Measurements from ENCODE around the gene SIT1. TPM values are rescaled to one million over a fixed set of nuclear protein-coding genes. Genes with fewer than 3 reads are reported as not detected.
"Not testable (repeated sequence)": the region's sequence is repeated elsewhere in the genome, so short reads cannot be mapped to it uniquely, and the experiment has no call there.

Gene SIT1
- total RNA-seq, 1 donor from 2014 or later, result 2.5 TPM

- Histone ChIP-seq H3K4me1 (no peaks in the 10 kb centered on the region), H3K4me3 (no peak overlapping the region), H3K27me3 (no peaks in the 10 kb centered on the region), H3K27ac (no peak overlapping the region), H3K9me3 (no peaks in the 10 kb centered on the region), H3K36me3 (no peaks in the 10 kb centered on the region)
- no peak for DNase-seq (ENCODE audit: extremely low spot score in 2 of 2)
- no peak for TF ChIP-seq CTCF (IDR thresholded peaks at IDR 0.05)
- TF ChIP-seq POLR2A (IDR thresholded peaks at IDR 0.05), result no peak
- no peak for TF ChIP-seq POLR2AphosphoS5 (IDR thresholded peaks at IDR 0.05; ENCODE audit: insufficient read depth in 1 of 2, low read depth in 1 of 2)
- intact Hi-C loops (cut with DNase I), result no loop called here
These were observed 11.1 kb downstream of the SIT1 start for GRCh38 chr9:35639631-35640030.

- intact Hi-C loops (cut with DNase I); H3K4me1 ChIP-seq; H3K27me3 ChIP-seq; H3K4me3 ChIP-seq; H3K9me3 ChIP-seq; DNase-seq (ENCODE audit: extremely low spot score in 2 of 2); H3K36me3 ChIP-seq; H3K27ac ChIP-seq: not testable (repeated sequence)
These were observed 11.5 kb downstream of the SIT1 start for GRCh38 chr9:35639225-35639624.

GRCh38 chr9:35638751-35639150, 12.0 kb downstream of the SIT1 start:
- H3K36me3 ChIP-seq; H3K4me3 ChIP-seq; H3K27ac ChIP-seq; H3K4me1 ChIP-seq; H3K27me3 ChIP-seq; H3K9me3 ChIP-seq; intact Hi-C loops (cut with DNase I): not testable (repeated sequence)
- peak in 1 of 2 donors; percentile 8 for DNase-seq (ENCODE audit: extremely low spot score in 2 of 2)

GRCh38 chr9:35637427-35637955, 13.2 kb downstream of the SIT1 start:
- H3K27me3 ChIP-seq; H3K36me3 ChIP-seq; H3K9me3 ChIP-seq; H3K27ac ChIP-seq; intact Hi-C loops (cut with DNase I); H3K4me1 ChIP-seq; H3K4me3 ChIP-seq; DNase-seq (ENCODE audit: extremely low spot score in 2 of 2): not testable (repeated sequence)

- H3K27me3 ChIP-seq; H3K9me3 ChIP-seq; intact Hi-C loops (cut with DNase I); H3K36me3 ChIP-seq; H3K27ac ChIP-seq; H3K4me3 ChIP-seq; H3K4me1 ChIP-seq; DNase-seq (ENCODE audit: extremely low spot score in 2 of 2): not testable (repeated sequence)
These were observed 13.9 kb downstream of the SIT1 start for GRCh38 chr9:35636877-35637246.

- Histone ChIP-seq H3K36me3 (no peaks in the 10 kb centered on the region), H3K9me3 (no peaks in the 10 kb centered on the region), H3K4me3 (no peak overlapping the region), H3K4me1 (no peaks in the 10 kb centered on the region), H3K27me3 (no peaks in the 10 kb centered on the region), H3K27ac (no peak overlapping the region)
- TF ChIP-seq POLR2AphosphoS5 (IDR thresholded peaks at IDR 0.05; ENCODE audit: insufficient read depth in 1 of 2, low read depth in 1 of 2), result no peak
- no peak for TF ChIP-seq CTCF (IDR thresholded peaks at IDR 0.05)
- TF ChIP-seq POLR2A (IDR thresholded peaks at IDR 0.05), result no peak
- intact Hi-C loops (cut with DNase I), result no loop called here
- no peak for DNase-seq (ENCODE audit: extremely low spot score in 2 of 2)
These were observed 14.4 kb downstream of the SIT1 start for GRCh38 chr9:35636135-35636876.

- no peaks in the 10 kb centered on the region for H3K27me3 ChIP-seq
- no peak overlapping the region for H3K4me3 ChIP-seq
- H3K36me3 ChIP-seq, result no peaks in the 10 kb centered on the region
- no peaks in the 10 kb centered on the region for H3K4me1 ChIP-seq
- no peaks in the 10 kb centered on the region for H3K9me3 ChIP-seq
- intact Hi-C loops (cut with DNase I), result no loop called here
- no peak for TF ChIP-seq POLR2AphosphoS5 (IDR thresholded peaks at IDR 0.05; ENCODE audit: insufficient read depth in 1 of 2, low read depth in 1 of 2)
- no peak for TF ChIP-seq POLR2A (IDR thresholded peaks at IDR 0.05)
- no peak for TF ChIP-seq CTCF (IDR thresholded peaks at IDR 0.05)
- no peak for DNase-seq (ENCODE audit: extremely low spot score in 2 of 2)
- H3K27ac ChIP-seq, result no peak overlapping the region
These were observed 15.0 kb downstream of the SIT1 start for GRCh38 chr9:35635730-35636129.
